Epithelial cell of proximal tubule (primary cell): Measurements from ENCODE around the gene PRKCE. TPM values are rescaled to one million over a fixed set of nuclear protein-coding genes. Genes with fewer than 3 reads are reported as not detected.

Source experiments
- DNase-seq: peaks from one replicate; pipeline ENCODE4 v3.0.0-alpha.2; 2011; ENCODE audit warnings: low read depth
- H3K4me3 ChIP-seq: 2 replicates; pipeline ENCODE4 v1.5.1; 2011; ENCODE audit warnings: low read depth, mild to moderate bottlenecking, low read length
- total RNA-seq: library from RNA; depleted of rRNA; stranded (reverse); fragments of >200 nt; gene quantifications from 2 replicates; pipeline ENCODE4 v1.2.3, GENCODE V29; 2015
- TF ChIP-seq, protein P1 (sequence below): conservative IDR thresholded peaks from 2 replicates; pipeline ENCODE4 v1.5.1; 2012; ENCODE audit warnings: low read depth, mild to moderate bottlenecking, low read length

PRKCE gene
- total RNA-seq, 1 donor from 2014 or later: 2.5 TPM

DNA sequence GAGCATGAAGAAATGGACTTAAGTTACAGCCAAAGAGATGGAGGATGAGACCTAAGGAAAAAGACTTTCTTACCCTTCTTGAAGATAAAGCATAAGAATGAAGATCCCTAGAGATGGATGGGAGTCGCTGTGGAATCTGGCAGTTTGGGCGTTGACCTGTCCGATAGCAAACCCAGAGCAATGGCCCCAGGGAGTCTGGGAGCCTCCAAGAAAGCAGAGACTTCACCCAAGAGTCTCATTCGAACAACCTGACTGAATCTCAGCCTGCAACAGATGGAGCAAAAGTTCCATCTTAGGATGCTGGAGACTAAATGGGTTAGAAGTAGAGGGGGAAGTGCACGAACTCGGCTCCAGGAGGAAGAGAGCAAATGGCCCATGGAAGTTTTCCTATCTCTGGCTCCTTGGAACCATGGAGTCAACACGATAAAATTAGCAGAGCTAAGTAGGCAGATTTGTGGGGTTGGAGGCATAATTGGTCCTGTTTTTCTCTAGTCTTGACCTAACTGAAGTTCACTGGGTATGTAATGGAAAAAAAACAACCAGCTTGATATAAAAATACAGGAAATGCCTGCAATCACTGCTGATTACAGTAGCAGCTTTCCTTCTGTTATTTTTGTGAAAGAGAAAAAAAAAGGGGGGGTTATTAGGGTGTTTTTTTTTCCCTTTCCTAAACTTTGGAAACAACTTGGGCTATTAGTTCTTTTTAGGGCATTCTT lies 467.3 kb downstream of the PRKCE start:
- no peak for DNase-seq
- no peak overlapping the region for H3K4me3 ChIP-seq
- TF ChIP-seq, protein P1, sequence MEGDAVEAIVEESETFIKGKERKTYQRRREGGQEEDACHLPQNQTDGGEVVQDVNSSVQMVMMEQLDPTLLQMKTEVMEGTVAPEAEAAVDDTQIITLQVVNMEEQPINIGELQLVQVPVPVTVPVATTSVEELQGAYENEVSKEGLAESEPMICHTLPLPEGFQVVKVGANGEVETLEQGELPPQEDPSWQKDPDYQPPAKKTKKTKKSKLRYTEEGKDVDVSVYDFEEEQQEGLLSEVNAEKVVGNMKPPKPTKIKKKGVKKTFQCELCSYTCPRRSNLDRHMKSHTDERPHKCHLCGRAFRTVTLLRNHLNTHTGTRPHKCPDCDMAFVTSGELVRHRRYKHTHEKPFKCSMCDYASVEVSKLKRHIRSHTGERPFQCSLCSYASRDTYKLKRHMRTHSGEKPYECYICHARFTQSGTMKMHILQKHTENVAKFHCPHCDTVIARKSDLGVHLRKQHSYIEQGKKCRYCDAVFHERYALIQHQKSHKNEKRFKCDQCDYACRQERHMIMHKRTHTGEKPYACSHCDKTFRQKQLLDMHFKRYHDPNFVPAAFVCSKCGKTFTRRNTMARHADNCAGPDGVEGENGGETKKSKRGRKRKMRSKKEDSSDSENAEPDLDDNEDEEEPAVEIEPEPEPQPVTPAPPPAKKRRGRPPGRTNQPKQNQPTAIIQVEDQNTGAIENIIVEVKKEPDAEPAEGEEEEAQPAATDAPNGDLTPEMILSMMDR: no peak

DNA sequence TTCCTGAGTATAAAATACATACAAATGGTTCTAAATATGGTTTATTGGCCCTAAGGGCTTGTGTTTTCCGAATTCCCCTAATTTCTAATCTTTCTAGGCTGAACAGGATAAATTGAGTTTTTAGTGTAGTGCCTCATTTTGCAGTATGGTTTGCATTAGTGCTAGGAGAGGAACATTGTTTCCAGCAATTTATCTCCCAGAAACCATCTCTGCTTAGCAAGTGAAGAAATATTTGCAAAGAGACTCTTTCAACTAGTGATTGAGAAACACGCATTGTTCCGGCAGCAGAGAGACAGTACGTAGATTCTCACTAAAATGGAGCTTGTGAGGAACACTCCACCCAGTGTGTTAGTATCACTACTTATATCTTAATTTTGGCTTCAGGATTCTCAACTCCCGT lies 468.0 kb downstream of the PRKCE start:
- H3K4me3 ChIP-seq: no peak overlapping the region
- TF ChIP-seq, protein P1: no peak
- DNase-seq: no peak

DNA sequence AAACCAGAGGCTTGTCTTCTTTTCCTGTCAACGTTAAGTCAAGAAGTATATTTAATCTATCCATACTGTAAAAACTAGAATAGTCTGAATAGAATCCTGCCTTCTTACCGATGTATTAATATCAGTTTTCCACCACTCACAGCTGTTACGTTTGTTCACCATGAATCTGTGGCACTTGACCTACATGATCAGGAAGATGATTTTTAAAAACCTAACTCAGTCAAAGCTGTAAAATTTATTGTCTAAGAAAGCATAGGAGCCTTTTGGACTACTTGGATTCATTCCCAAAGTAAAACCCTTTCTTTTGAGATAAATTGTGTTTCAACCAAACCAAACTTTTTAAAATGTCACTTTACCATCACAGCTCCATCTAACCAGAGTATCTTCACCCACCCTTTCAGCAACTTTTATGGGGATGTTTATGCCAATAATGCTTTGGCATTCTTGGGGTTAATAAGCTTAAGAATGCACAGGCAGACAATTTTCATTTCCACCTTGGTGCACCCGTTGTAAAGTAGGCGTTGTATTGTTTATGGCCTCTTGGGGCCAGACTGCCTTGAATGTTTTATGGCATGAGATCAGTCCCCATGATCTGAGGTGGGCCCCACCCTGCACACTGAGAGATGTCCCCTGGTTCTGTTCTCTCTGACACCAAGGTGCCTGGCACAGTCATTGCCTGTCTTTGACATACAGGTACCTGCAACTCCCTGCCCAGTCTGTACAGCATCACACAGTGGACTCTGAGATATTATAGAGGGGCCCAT lies 469.5 kb downstream of the PRKCE start:
- DNase-seq: no peak
- TF ChIP-seq, protein P1: no peak
- H3K4me3 ChIP-seq: no peak overlapping the region

- DNase-seq: no peak
- TF ChIP-seq, protein P1: no peak
- H3K4me3 ChIP-seq: no peak overlapping the region
Observed at GRCh38 chr2:46122318-46122976, 471.0 kb downstream of the PRKCE start.

DNA sequence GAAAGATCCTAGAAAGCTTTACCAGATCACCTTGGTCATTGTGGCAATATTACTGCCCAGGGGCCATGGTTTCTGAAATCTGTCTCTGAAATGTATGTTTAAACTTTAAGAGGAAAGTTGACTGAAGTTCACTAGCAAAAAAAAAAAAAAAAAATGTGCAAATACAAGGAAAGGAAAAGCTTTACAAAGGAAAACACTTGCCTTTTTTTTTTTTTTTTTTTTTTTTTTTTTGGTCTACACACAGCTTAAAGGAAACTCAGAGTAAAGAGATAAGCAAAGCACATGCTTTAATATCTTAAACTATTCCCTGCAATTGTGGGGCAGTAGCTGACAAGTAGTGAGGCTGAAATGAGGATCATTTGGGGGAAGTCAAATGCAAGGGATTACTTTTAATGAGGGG lies 471.5 kb downstream of the PRKCE start:
- TF ChIP-seq, protein P1: no peak

GRCh38 chr2:46125798-46126197 lies 474.3 kb downstream of the PRKCE start:
- DNase-seq: no peak
- TF ChIP-seq, protein P1: no peak
- no peak overlapping the region for H3K4me3 ChIP-seq

More for the DNA sequence above, 471.5 kb downstream of the PRKCE start:
- H3K4me3 ChIP-seq: no peak overlapping the region
- DNase-seq: no peak
